ENCODE data around the gene F8.
"Not testable (repeated sequence)": the region's sequence is repeated elsewhere in the genome, so short reads cannot be mapped to it uniquely, and the experiment has no call there.

The F8 gene

GRCh38 chrX:154961947-154962346 lies 60.6 kb downstream of the F8 start:
- Histone ChIP-seq H3K27me3 (no peaks in the 10 kb centered on the region), H3K9me3 (no peaks in the 10 kb centered on the region), H3K4me1 (no peaks in the 10 kb centered on the region), H3K4me3 (ENCODE audit: low read depth, low read length) (no peak overlapping the region), H3K36me3 (no peaks in the 10 kb centered on the region)
- no peak for DNase-seq
- no peak for TF ChIP-seq CTCF (IDR thresholded peaks at IDR 0.05; ENCODE audit: low read depth, low read length)

- H3K9me3 ChIP-seq; H3K36me3 ChIP-seq; H3K4me1 ChIP-seq; H3K27me3 ChIP-seq; DNase-seq; H3K4me3 ChIP-seq (ENCODE audit: low read depth, low read length): not testable (repeated sequence)
These were observed 66.7 kb downstream of the F8 start for GRCh38 chrX:154955799-154956198.

GRCh38 chrX:154939265-154939664 lies 83.3 kb downstream of the F8 start:
- DNase-seq; H3K4me3 ChIP-seq (ENCODE audit: low read depth, low read length); H3K9me3 ChIP-seq; H3K27me3 ChIP-seq; H3K4me1 ChIP-seq; H3K36me3 ChIP-seq: not testable (repeated sequence)

- H3K9me3 ChIP-seq; H3K27me3 ChIP-seq; H3K4me3 ChIP-seq (ENCODE audit: low read depth, low read length): not testable (repeated sequence)
These were observed 97.8 kb downstream of the F8 start for GRCh38 chrX:154924771-154925170.

GRCh38 chrX:154918060-154918483 lies 104.5 kb downstream of the F8 start:
- no peaks in the 10 kb centered on the region for H3K4me1 ChIP-seq
- DNase-seq, result peak; percentile 60
- H3K4me3 ChIP-seq (ENCODE audit: low read depth, low read length), result peak overlapping the region; percentile 37
- TF ChIP-seq CTCF (IDR thresholded peaks at IDR 0.05; ENCODE audit: low read depth, low read length), result peak; percentile 73
- no peaks in the 10 kb centered on the region for H3K36me3 ChIP-seq
- H3K27me3 ChIP-seq, result no peaks in the 10 kb centered on the region
- no peaks in the 10 kb centered on the region for H3K9me3 ChIP-seq

More at GRCh38 chrX:154924771-154925170, 97.8 kb downstream of the F8 start:
- not testable (repeated sequence) for DNase-seq, H3K4me1 ChIP-seq, H3K36me3 ChIP-seq

- TF ChIP-seq CTCF (IDR thresholded peaks at IDR 0.05; ENCODE audit: low read depth, low read length), result no peak
- Histone ChIP-seq H3K4me3 (ENCODE audit: low read depth, low read length) (no peak overlapping the region), H3K36me3 (no peaks in the 10 kb centered on the region), H3K4me1 (no peaks in the 10 kb centered on the region), H3K27me3 (no peaks in the 10 kb centered on the region), H3K9me3 (no peaks in the 10 kb centered on the region)
- no peak for DNase-seq
These were observed 108.5 kb downstream of the F8 start for GRCh38 chrX:154914052-154914451.

GRCh38 chrX:154910528-154910927 lies 112.0 kb downstream of the F8 start:
- not testable (repeated sequence) for H3K36me3 ChIP-seq; H3K9me3 ChIP-seq; H3K4me1 ChIP-seq; H3K4me3 ChIP-seq (ENCODE audit: low read depth, low read length); DNase-seq; H3K27me3 ChIP-seq

GRCh38 chrX:154910048-154910447 lies 112.5 kb downstream of the F8 start:
- H3K4me3 ChIP-seq (ENCODE audit: low read depth, low read length); H3K27me3 ChIP-seq; DNase-seq; H3K9me3 ChIP-seq; H3K4me1 ChIP-seq; H3K36me3 ChIP-seq: not testable (repeated sequence)

- no peak for DNase-seq
- TF ChIP-seq CTCF (IDR thresholded peaks at IDR 0.05; ENCODE audit: low read depth, low read length), result no peak
- H3K9me3 ChIP-seq, result no peaks in the 10 kb centered on the region
- no peaks in the 10 kb centered on the region for H3K36me3 ChIP-seq
- no peak overlapping the region for H3K4me3 ChIP-seq (ENCODE audit: low read depth, low read length)
- no peaks in the 10 kb centered on the region for H3K4me1 ChIP-seq
- no peaks in the 10 kb centered on the region for H3K27me3 ChIP-seq
These were observed 113.7 kb downstream of the F8 start for GRCh38 chrX:154908821-154909220.

All from BE2C (cell line).